ENCODE results near the gene C2CD4A. TPM values are rescaled to one million over a fixed set of nuclear protein-coding genes. Genes with fewer than 3 reads are reported as not detected.

Gene C2CD4A
- total and polyA plus RNA-seq, 10 of the 15 experiments (the other 5 are each of a cell fraction or from before 2014, with no cell fraction given), result not detected

DNA sequence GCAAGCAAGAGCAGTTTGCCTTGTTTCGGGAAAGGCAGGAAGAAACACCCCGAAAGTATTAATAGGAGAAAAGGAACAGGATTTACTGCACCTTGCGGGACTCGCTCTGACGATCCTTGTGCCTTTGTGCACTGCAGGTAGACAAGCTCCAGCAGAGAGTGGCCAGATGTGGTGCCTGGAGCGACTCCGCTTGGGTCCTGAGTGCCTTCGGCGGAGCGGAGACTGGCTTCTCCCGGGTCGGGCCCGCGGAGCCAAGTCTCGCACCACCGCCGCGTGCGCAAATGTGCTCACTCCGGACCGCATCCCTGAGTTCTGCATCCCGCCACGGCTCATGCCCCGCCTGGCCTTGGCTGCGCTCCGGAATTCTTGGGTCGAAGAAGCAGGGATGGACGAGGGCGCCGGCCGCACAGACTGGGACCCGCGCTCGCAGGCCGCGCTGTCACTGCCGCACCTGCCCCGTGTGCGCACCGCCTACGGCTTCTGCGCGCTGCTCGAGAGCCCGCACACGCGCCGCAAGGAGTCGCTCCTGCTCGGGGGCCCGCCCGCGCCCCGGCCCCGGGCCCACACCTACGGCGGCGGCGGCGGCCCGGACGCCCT, 769 bp downstream of the C2CD4A start (continued):
- TF ChIP-seq MYC (IDR thresholded peaks at IDR 0.05; ENCODE audit: insufficient read depth, insufficient read length, insufficient replicate concordance, low read length, severe bottlenecking) (no peak), ZSCAN29 (IDR thresholded peaks at IDR 0.05) (no peak), HDAC6 (IDR thresholded peaks at IDR 0.05; ENCODE audit: unreplicated experiment) (peak; percentile 33), SPI1 (IDR thresholded peaks at IDR 0.05; ENCODE audit: borderline replicate concordance, insufficient read depth, low read depth, low read length) (no peak), PAX5 (IDR thresholded peaks at IDR 0.05; ENCODE audit: borderline replicate concordance, low read depth, low read length) (no peak), BHLHE40 (IDR thresholded peaks at IDR 0.05; ENCODE audit: borderline replicate concordance in 1 of 2, low read depth in 2 of 2, low read length in 1 of 2) (peak in 1 of 2 experiments; percentile 42; a peak in 2 of 4 replicates), NFYB (IDR thresholded peaks at IDR 0.05; ENCODE audit: insufficient read depth, low read depth, low read length) (no peak)
- TF ChIP-seq, protein P1, sequence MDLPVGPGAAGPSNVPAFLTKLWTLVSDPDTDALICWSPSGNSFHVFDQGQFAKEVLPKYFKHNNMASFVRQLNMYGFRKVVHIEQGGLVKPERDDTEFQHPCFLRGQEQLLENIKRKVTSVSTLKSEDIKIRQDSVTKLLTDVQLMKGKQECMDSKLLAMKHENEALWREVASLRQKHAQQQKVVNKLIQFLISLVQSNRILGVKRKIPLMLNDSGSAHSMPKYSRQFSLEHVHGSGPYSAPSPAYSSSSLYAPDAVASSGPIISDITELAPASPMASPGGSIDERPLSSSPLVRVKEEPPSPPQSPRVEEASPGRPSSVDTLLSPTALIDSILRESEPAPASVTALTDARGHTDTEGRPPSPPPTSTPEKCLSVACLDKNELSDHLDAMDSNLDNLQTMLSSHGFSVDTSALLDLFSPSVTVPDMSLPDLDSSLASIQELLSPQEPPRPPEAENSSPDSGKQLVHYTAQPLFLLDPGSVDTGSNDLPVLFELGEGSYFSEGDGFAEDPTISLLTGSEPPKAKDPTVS (IDR thresholded peaks at IDR 0.05; ENCODE audit: low read depth, low read length), result no peak

- H3K4me1 ChIP-seq (ENCODE audit: control insufficient read depth, insufficient read depth, low read length), result peaks cover 8% of the 10 kb centered on the region
- in situ Hi-C loops (cut with MboI), result no loop called here
- POLR2A ChIA-PET, result no interaction called here
- TF ChIP-seq ESRRA (IDR thresholded peaks at IDR 0.05; ENCODE audit: low read length), result no peak
- no peak for TF ChIP-seq ASH2L (IDR thresholded peaks at IDR 0.05; ENCODE audit: borderline replicate concordance, low read depth)
- no peak for TF ChIP-seq CREB1 (IDR thresholded peaks at IDR 0.05; ENCODE audit: low read depth)
- TF ChIP-seq HDAC6 (IDR thresholded peaks at IDR 0.05; ENCODE audit: unreplicated experiment), result peak; percentile 57
- TF ChIP-seq, protein P2, sequence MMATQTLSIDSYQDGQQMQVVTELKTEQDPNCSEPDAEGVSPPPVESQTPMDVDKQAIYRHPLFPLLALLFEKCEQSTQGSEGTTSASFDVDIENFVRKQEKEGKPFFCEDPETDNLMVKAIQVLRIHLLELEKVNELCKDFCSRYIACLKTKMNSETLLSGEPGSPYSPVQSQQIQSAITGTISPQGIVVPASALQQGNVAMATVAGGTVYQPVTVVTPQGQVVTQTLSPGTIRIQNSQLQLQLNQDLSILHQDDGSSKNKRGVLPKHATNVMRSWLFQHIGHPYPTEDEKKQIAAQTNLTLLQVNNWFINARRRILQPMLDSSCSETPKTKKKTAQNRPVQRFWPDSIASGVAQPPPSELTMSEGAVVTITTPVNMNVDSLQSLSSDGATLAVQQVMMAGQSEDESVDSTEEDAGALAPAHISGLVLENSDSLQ (IDR thresholded peaks at IDR 0.05), result no peak
- peak; percentile 47; the same call in 1 of the 2 replicates for TF ChIP-seq LARP7 (IDR thresholded peaks at IDR 0.05)
- no peak for TF ChIP-seq E4F1 (IDR thresholded peaks at IDR 0.05; ENCODE audit: borderline replicate concordance, partially characterized antibody)
- peak; percentile 65 for TF ChIP-seq IKZF1 (conservative IDR thresholded peaks at IDR 0.05)
- TF ChIP-seq KAT2A (conservative IDR thresholded peaks at IDR 0.05; ENCODE audit: control insufficient read depth, low read depth, low read length), result no peak
Observed at GRCh38 chr15:62068071-62068809, 1.5 kb downstream of the C2CD4A start.

More at GRCh38 chr15:62068071-62068809, 1.5 kb downstream of the C2CD4A start:
- Histone ChIP-seq H3K79me2 (ENCODE audit: control insufficient read depth, insufficient read depth, low read length) (no peaks in the 10 kb centered on the region), H3K9me3 (replicated peaks; ENCODE audit: control insufficient read depth, insufficient read depth, low read length) (no peaks in the 10 kb centered on the region), H2AFZ (ENCODE audit: control insufficient read depth, low read depth, low read length) (peak overlapping the region; percentile 60), H3K27ac (ENCODE audit: control insufficient read depth, insufficient read depth) (no peak overlapping the region), H4K20me1 (ENCODE audit: control insufficient read depth, insufficient read depth) (no peaks in the 10 kb centered on the region), H3K4me2 (ENCODE audit: control insufficient read depth, insufficient read depth) (peak overlapping the region; percentile 53), H3K4me3 (peak overlapping the region; percentile 41), H3K27me3 (replicated peaks in 1 of 2; ENCODE audit: control insufficient read depth in 2 of 2, insufficient read depth in 2 of 2, low read length in 1 of 2) (peaks cover 8 to 17% of the 10 kb centered on the region in 2 experiments), H3K9ac (ENCODE audit: control insufficient read depth, insufficient read depth, low read length) (no peak overlapping the region), H3K36me3 (ENCODE audit: control insufficient read depth in 2 of 2, insufficient read depth in 2 of 2, low read length in 1 of 2) (no peaks in the 10 kb centered on the region)
- intact Hi-C loops (cut with micrococcal nuclease; ENCODE audit: unreplicated experiment), result no loop called here
- ChIA-PET CTCF (interaction anchor here (1.3 to 1.5 kb wide), 2 partner anchors 10 to 86 kb away, joined by 3 to 4 read pairs; no protein-coding TSS in a partner anchor), RAD21 (ENCODE audit: unreplicated experiment) (no interaction called here), SMC1A (ENCODE audit: uncharacterized antibody, unreplicated experiment) (interaction anchor here (0.7 to 1.3 kb wide), 3 partner anchors 93 to 238 kb away, joined by 3 to 4 read pairs (median 3); no protein-coding TSS in a partner anchor)
- WGBS (ENCODE audit: insufficient coverage, insufficient replicate concordance, low lambda C conversion rate, missing lambda C conversion rate), result 1% methylated on average over 30 of the region's 103 CpGs
- DNase-seq (ENCODE audit: low read depth, low spot score), result no peak
- no TSS peak for BruUV-seq (replicated peaks)
- no peak for FAIRE-seq
- peak; percentile 65 for ATAC-seq

Data from GM12878 (cell line).